NCI-H69 (cell line): ENCODE data around the gene ARID1B.

Experiments
- DNase-seq: peaks from one replicate; lab custom pipeline; 2025; lab: John Stamatoyannopoulos, UW

The ARID1B gene

GRCh38 chr6:156776840-156777576 is at the start of gene ARID1B:
Gene ARID1B, plus strand, starts transcription at chr6:156777378. Its CDS starts 303 bp downstream, at chr6:156777681.
- DNase-seq = peak; percentile 96

DNA sequence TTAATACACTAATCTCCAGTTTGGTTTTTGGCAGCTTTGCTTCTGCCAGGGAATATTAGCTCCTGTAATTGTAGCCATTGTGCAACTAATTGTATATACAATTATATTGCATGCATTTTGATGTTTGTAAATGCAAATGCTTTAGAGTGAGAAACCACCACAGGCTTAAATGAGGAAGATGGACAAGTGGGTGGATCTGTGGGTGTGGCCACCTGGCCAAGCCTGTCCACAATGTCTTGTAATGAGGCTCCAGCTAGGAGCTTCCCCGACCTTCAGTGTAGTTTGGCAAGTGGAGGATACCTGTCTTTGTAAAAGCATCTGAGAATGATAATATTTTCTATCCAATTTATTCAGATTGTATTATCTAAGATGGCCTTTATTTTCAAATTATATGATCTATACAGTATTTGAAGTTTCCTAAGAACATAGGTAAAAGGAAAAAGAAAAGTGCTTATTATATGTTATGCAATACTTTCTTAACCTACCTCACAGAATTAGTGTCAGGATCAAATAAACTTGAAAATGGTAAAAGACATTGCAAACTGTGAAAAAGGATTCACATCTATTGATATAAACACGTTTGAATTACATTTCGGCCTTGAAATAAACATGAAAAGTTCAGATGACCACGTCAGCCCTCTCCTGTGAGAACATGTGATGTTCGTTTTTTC is 49.3 kb upstream of the ARID1B start:
- DNase-seq = peak; percentile 63

DNA sequence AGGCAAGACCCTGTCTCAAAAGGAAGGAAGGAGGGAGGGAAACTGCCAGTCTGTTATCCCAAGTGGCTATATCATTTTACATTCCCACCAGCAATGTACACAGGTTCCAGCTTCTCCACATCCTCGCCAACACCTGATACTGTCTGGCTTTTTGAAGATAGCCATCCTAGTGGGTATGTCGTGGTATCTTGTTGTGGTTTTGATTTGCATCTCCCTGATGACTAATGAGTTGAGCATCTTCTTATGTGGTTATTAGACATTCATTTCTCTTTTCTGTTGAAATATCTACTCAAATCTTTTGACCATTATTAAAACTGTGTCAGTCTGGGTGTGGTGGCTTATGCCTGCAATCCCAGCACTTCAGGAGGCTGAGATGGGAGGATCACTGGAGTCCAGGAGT is 47.9 kb upstream of the ARID1B start:
- peak; percentile 55 for DNase-seq

- peak; percentile 99 for DNase-seq
Observed at GRCh38 chr6:156731396-156731795, 45.8 kb upstream of the ARID1B start.

DNA sequence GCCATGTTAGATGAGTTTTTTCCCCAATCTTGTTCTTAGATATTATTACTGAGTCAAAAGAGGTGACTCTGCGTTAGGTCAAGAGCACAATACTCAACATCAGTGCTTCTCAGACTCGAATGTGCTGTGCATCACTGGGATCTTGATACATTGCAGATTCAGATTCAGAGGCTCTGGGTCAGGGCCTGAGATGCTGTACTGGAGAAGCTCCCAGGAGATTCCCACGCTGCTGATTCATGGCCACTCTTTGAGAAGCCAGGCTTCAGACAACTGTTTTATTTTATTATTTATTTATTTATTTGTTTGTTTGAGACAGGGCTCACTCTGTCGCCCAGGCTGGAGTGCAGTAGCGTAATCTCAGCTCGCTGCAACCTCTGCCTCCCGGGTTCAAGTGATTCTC is 41.4 kb upstream of the ARID1B start:
- DNase-seq = no peak

DNA sequence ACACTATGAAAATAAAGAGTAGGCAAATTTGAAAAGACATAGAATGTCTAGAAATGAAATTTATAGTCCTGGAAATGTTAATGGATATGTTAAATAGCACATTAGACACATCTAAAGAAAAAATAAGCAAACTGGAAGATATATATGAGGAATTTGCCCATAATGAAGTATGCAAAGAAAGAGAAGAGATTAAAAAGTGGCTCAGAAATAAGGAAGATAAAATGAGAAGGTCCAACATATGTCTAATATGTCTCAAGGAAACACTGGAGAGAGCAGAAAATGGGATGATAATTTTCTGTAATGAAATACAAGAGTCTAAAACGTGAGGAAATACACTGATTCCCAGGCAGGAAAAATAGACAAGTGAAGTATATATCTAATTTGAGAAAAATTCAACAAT is 36.6 kb upstream of the ARID1B start:
- DNase-seq = no peak

DNA sequence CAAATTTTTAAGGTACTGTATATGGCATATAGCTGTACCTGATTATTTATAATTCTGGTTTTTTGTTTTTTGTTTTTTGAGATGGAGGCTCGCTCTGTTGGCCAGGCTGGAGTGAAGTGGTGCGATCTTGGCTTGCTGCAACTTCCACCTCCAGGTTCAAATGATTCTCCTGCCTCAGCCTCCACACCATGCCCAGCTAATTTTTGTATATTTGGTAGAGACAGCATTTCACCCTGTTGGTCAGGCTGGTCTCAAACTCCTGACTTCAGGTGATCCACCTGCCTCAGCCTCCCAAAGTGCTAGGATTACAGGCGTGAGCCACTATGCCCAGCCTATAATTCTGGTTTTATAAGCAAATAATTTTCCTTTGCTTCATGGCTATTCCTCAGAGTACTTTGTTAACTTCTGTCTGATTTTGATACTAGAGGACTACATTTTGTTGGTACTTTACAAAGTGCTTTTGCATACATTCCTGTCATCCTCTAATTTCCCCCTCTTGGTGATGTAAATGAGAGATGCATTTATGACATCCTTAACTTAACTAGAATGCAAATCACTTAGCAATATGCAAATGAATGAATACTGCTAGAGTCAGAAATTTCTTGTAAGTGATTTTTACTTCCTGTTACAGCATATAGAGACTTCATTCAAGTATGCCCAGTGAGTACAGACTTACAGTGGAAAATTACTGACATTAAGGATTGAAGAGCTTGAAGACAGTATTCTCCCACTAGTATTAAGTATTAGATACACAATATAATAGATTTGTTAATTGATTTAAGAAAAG is 35.7 kb upstream of the ARID1B start:
- no peak for DNase-seq

- DNase-seq = peak; percentile 51
Observed at GRCh38 chr6:156747715-156748114, 29.5 kb upstream of the ARID1B start.

DNA sequence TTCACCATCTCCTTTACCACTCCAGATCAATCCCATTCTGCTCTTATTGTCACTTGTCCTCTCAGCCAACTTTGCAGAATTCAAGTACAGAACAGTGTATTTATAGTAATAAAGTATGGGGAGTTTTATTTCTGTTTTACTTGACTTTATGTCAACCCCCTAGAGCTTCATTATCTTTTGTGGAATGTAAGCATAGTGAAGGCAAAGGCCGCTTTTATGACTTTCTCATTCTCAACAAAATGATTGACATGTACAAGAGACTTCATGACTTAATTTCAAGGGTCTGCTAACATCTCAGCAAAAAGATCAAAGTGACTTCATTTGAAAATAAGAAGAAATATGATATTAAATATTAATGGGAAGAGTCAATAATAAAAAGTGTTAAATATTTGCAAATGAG is 28.7 kb upstream of the ARID1B start:
- DNase-seq = no peak

DNA sequence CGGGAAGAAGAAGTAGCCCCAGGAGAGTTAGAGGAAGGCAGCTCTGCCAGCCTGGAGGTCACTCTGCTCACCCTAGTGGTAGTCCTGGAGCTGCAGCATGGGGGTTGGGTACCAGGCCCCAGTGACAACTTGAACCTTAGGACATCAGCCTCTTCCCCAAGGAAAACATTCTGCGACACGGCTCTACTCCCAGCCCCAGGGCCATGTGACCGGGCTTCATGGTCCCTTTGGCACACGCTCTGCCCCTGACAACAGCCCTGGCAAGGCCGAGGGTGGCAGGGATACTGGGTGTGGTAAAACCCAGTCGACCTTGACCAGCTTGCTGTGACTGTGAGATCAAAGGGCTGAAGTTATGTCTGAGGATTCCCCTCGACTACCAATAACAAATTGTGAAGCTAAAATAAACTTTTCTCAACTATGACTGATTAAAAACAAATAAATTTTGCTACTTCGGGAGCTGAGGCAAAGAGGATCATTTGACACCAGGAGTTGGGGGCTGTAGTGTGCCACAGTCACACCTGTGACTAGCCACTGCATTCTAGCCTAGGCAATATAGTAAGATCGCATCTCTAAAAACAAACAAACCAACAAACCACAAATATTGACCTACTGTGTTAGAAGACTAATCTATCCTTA is 24.4 kb upstream of the ARID1B start:
- DNase-seq = peak; percentile 27

- DNase-seq = no peak
Observed at GRCh38 chr6:156756630-156757610, 20.3 kb upstream of the ARID1B start.

DNA sequence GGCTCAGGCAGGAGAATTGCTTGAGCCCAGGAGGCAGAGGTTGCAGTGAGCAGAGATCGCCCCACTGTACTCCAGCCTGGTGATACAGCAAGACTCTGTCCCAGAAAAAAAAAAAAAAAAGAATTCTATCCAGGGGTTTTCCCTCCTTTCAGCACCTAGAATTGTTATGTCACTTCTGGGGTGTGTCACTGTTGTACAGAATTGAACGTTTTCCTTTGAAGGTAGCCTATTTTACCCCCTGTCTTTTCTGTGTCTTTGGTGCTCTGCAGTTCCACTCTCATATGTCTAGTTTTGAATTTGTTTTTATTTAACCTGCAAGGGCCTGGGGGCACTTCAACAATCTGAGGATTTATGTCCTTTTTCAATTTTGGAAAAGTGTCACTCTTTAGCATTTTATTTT is 19.3 kb upstream of the ARID1B start:
- no peak for DNase-seq

DNA sequence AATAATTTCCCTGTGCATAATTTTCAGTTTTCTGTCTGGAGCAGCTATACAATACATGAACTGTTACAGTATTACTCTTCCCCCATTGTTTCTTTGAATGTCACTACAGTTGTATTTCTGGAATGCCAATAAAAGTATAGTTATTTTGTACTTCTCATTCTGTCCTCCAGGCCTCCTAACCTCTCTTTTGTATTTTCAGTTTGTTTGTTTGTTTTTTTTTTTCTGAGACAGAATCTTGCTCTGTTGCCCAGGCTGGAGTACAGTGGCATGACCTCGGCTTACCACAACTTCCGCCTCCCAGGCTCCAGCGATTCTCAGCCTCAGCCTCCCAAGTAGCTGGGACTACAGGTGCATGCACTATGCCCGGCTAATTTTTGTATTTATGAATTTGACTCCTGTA is 16.8 kb upstream of the ARID1B start:
- DNase-seq = no peak

- no peak for DNase-seq
Observed at GRCh38 chr6:156762547-156762946, 14.6 kb upstream of the ARID1B start.

- no peak for DNase-seq
Observed at GRCh38 chr6:156765117-156765516, 12.1 kb upstream of the ARID1B start.

DNA sequence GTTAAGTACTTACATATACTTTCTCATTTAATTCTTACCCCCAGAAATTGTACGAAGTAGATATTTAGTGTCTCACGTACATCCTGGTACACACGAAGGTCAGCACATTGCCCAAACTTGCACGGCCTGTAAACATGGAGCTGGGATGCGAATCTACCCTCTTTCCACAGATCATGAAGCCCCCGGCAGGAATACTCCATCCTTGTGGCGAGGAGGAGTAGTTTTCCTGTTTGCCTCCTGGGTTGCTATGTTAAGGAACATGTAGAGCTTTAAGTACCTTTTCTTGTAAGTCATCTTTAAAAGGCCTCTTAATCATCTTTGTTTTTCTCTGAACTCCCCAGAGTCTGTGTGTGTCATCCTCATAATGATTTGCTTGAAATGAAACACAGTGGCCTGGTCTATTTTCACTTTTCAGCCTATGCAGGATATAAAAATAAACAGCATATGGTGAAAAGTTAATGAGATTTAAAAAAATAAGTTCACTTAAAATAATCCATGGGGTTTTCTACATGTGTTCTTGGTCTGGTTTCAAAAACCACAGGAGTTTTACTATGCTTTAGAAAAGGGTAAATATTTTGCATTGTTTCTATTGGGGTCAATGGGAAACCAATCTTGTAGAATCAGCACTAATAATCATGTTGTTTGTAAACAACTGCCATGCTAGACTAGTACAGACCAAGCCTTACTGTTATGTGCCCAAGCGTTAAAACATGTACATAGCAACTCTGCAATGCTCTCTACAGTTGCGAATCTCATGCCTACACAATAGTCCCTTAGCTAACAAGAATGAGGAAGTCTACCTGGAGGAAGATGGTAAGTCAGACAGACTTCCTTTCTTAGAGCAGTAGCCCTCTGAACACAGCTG is 9.3 kb upstream of the ARID1B start:
- DNase-seq = no peak

- no peak for DNase-seq
Observed at GRCh38 chr6:156771047-156771446, 6.1 kb upstream of the ARID1B start.

- no peak for DNase-seq
Observed at GRCh38 chr6:156771761-156772160, 5.4 kb upstream of the ARID1B start.

DNA sequence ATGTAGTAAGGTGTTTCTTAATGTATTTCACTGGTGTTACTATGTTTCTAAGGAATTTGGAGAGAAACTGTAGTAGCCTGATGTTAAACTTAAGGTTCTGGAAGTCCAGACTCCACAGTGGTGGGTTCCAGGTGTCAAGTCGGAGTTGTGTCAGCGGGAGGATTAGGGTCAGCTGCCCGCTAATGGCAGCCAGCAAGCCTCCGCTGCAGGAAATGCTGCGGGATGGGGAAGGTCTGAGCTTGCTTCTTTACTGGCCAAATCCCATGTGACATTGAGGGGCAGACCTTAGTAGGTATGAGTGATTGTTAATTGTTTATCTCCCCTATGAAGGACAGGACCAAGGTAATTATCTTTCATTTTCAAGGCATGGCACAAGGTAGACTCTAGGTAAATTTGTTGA is 3.7 kb upstream of the ARID1B start:
- DNase-seq = no peak
